Vagina (tissue), 2 donors: ENCODE data around the gene PTPN6. TPM values are rescaled to one million over a fixed set of nuclear protein-coding genes. Genes with fewer than 3 reads are reported as not detected.

Experiments used
- DNase-seq, 2 donors: peaks; one replicate each; pipeline ENCODE4 v3.0.0-alpha.2; 2017; ENCODE audit errors: extremely low spot score in 2 of 2
- H3K27ac ChIP-seq: fragments of 200-600 bp; sonication (generic); one replicate; pipeline ENCODE4 v1.5.1; 2019
- H3K27me3 ChIP-seq: fragments of 200-600 bp; sonication (generic); one replicate; pipeline ENCODE4 v1.5.1; 2019
- H3K36me3 ChIP-seq, 2 donors: fragments of 200-600 bp; sonication (generic); one replicate each; pipeline ENCODE4 v1.5.1; 2017 to 2019
- H3K4me1 ChIP-seq: fragments of 200-600 bp; sonication (generic); one replicate; pipeline ENCODE4 v1.5.1; 2019
- H3K4me3 ChIP-seq, 2 donors: fragments of 200-600 bp; sonication (generic); 1 replicate in 1 of 2; 2 replicates in 1 of 2; pipeline ENCODE4 v1.5.1; 2016 to 2019
- H3K9me3 ChIP-seq: fragments of 200-600 bp; sonication (generic); one replicate; pipeline ENCODE4 v1.5.1; 2019
- CTCF ChIP-seq, 3 experiments: fragments of 450-650 bp in 2 of 3; fragments of 200-600 bp in 1 of 3; sonication (generic) in 1 of 3; IDR thresholded peaks; one replicate each; pipeline ENCODE4 v1.5.1; 2017 to 2019; ENCODE audit warnings: antibody characterized with exemption in 3 of 3, mild to moderate bottlenecking in 2 of 3, moderate library complexity in 2 of 3
- POLR2A ChIP-seq, 2 donors: fragments of 450-650 bp; IDR thresholded peaks; one replicate each; pipeline ENCODE4 v1.6.1; 2017; ENCODE audit warnings: antibody characterized with exemption in 2 of 2, mild to moderate bottlenecking in 2 of 2, moderate library complexity in 2 of 2
- POLR2AphosphoS5 ChIP-seq, 2 donors: sonication (generic); formaldehyde crosslinking; IDR thresholded peaks; one replicate each; pipeline ENCODE4 v1.9.0; 2017; ENCODE audit warnings: antibody characterized with exemption in 2 of 2, mild to moderate bottlenecking in 2 of 2, low read depth in 1 of 2; ENCODE audit not compliant: insufficient read depth in 1 of 2
- intact Hi-C: fragments of 100-400 bp; cut with DNase I; formaldehyde crosslinking; loops from one replicate; pipeline ENCODE4 v1.15.1; 2023
- total RNA-seq: library from RNA; depleted of rRNA; stranded (reverse); fragments of >200 nt; gene quantifications from one replicate; pipeline ENCODE4 v1.2.3, GENCODE V29; 2016

Gene PTPN6
- total RNA-seq, 1 donor from 2014 or later: 17.4 TPM

- TF ChIP-seq POLR2AphosphoS5 (IDR thresholded peaks at IDR 0.05; ENCODE audit: insufficient read depth in 1 of 2, low read depth in 1 of 2) (peak; percentile 56 to 60), CTCF (IDR thresholded peaks at IDR 0.05) (peak; percentile 72 to 89 (median 72)), POLR2A (IDR thresholded peaks at IDR 0.05) (no peak)
- intact Hi-C loops: no loop called here
- peak overlapping the region in 1 of 2 donors; percentile 52 for H3K4me3 ChIP-seq
- H3K36me3 ChIP-seq: peaks cover 0 to 37% of the 10 kb centered on the region in 2 donors
- peak overlapping the region; percentile 87 for H3K27ac ChIP-seq
- no peaks in the 10 kb centered on the region for H3K27me3 ChIP-seq
- DNase-seq: no peak
- peaks cover 48% of the 10 kb centered on the region for H3K4me1 ChIP-seq
- H3K9me3 ChIP-seq: no peaks in the 10 kb centered on the region
These were observed 14.0 kb downstream of the PTPN6 start for GRCh38 chr12:6965026-6965661.

- H3K36me3 ChIP-seq: peaks cover 0 to 37% of the 10 kb centered on the region in 2 donors
- no peaks in the 10 kb centered on the region for H3K9me3 ChIP-seq
- peak overlapping the region; percentile 87 for H3K27ac ChIP-seq
- no peak for TF ChIP-seq POLR2AphosphoS5 (IDR thresholded peaks at IDR 0.05; ENCODE audit: insufficient read depth in 1 of 2, low read depth in 1 of 2)
- no peaks in the 10 kb centered on the region for H3K27me3 ChIP-seq
- intact Hi-C loops: no loop called here
- no peak overlapping the region for H3K4me3 ChIP-seq
- peaks cover 48% of the 10 kb centered on the region for H3K4me1 ChIP-seq
- no peak for DNase-seq
These were observed 14.6 kb downstream of the PTPN6 start for GRCh38 chr12:6965714-6966113.

- no peaks in the 10 kb centered on the region for H3K27me3 ChIP-seq
- DNase-seq: no peak
- peaks cover 0 to 37% of the 10 kb centered on the region in 2 donors for H3K36me3 ChIP-seq
- TF ChIP-seq POLR2A (IDR thresholded peaks at IDR 0.05) (no peak), CTCF (IDR thresholded peaks at IDR 0.05) (no peak), POLR2AphosphoS5 (IDR thresholded peaks at IDR 0.05; ENCODE audit: insufficient read depth in 1 of 2, low read depth in 1 of 2) (no peak)
- H3K27ac ChIP-seq: no peak overlapping the region
- H3K4me3 ChIP-seq: no peak overlapping the region
- H3K4me1 ChIP-seq: peaks cover 44% of the 10 kb centered on the region
- intact Hi-C loops: no loop called here
- H3K9me3 ChIP-seq: no peaks in the 10 kb centered on the region
These were observed 15.2 kb downstream of the PTPN6 start for GRCh38 chr12:6966351-6966750.

GRCh38 chr12:6967651-6968100 is 16.5 kb downstream of the PTPN6 start:
- no peak for DNase-seq
- H3K9me3 ChIP-seq: no peaks in the 10 kb centered on the region
- H3K27ac ChIP-seq: no peak overlapping the region
- H3K4me3 ChIP-seq: no peak overlapping the region
- H3K4me1 ChIP-seq: peaks cover 38% of the 10 kb centered on the region
- peaks cover 0 to 37% of the 10 kb centered on the region in 2 donors for H3K36me3 ChIP-seq
- no peak for TF ChIP-seq POLR2A (IDR thresholded peaks at IDR 0.05)
- TF ChIP-seq CTCF (IDR thresholded peaks at IDR 0.05): no peak
- no peak for TF ChIP-seq POLR2AphosphoS5 (IDR thresholded peaks at IDR 0.05; ENCODE audit: insufficient read depth in 1 of 2, low read depth in 1 of 2)
- H3K27me3 ChIP-seq: no peaks in the 10 kb centered on the region
- intact Hi-C loops: no loop called here

- TF ChIP-seq POLR2A (IDR thresholded peaks at IDR 0.05): no peak
- no peak for TF ChIP-seq POLR2AphosphoS5 (IDR thresholded peaks at IDR 0.05; ENCODE audit: insufficient read depth in 1 of 2, low read depth in 1 of 2)
- no peak for TF ChIP-seq CTCF (IDR thresholded peaks at IDR 0.05)
- H3K4me3 ChIP-seq: no peak overlapping the region
- H3K27ac ChIP-seq: no peak overlapping the region
- H3K9me3 ChIP-seq: no peaks in the 10 kb centered on the region
- intact Hi-C loops: no loop called here
- no peak for DNase-seq
- peaks cover 37% of the 10 kb centered on the region for H3K4me1 ChIP-seq
- peaks cover 0 to 37% of the 10 kb centered on the region in 2 donors for H3K36me3 ChIP-seq
- no peaks in the 10 kb centered on the region for H3K27me3 ChIP-seq
These were observed 17.3 kb downstream of the PTPN6 start for GRCh38 chr12:6968426-6968825.
